Left lung (tissue), 10 donors: ENCODE data around the gene DDX52. TPM values are rescaled to one million over a fixed set of nuclear protein-coding genes. Genes with fewer than 3 reads are reported as not detected.

Experiments used
- ATAC-seq: fragments of 200-7000 bp; cut with Tn5 transposase; one replicate; pipeline ENCODE4 v1.9.1; 2020; ENCODE audit warnings: moderate library complexity
- DNase-seq, 4 donors: peaks; one replicate each; pipeline ENCODE4 v3.0.0-alpha.2; 2013 to 2020
- H3K27ac ChIP-seq, 2 donors: fragments of 200-600 bp; sonication (generic) in 1 of 2; one replicate each; pipeline versions ENCODE4 v1.5.0 to v1.8.0; 2020 to 2021
- H3K27me3 ChIP-seq, 2 donors: fragments of 200-600 bp; sonication (generic) in 1 of 2; one replicate each; pipeline versions ENCODE4 v1.5.0 to v1.8.0; 2020 to 2021
- H3K36me3 ChIP-seq, 2 donors: fragments of 200-600 bp; sonication (generic) in 1 of 2; one replicate each; pipeline versions ENCODE4 v1.5.0 to v1.8.0; 2020 to 2021
- H3K4me1 ChIP-seq, 2 donors: fragments of 200-600 bp; one replicate each; pipeline ENCODE4 v1.8.0; 2021
- H3K4me3 ChIP-seq, 2 donors: fragments of 200-600 bp; sonication (generic) in 1 of 2; one replicate each; pipeline versions ENCODE4 v1.5.0 to v1.8.0; 2020 to 2021; ENCODE audit warnings: mild to moderate bottlenecking in 1 of 2
- H3K9me3 ChIP-seq, 2 donors: fragments of 200-600 bp; sonication (generic) in 1 of 2; one replicate each; pipeline versions ENCODE4 v1.5.0 to v1.8.0; 2020 to 2021
- intact Hi-C, 2 donors: fragments of 100-400 bp; cut with DNase I; formaldehyde crosslinking; loops; one replicate each; pipeline versions ENCODE4 v1.11.2 to v1.14.2; 2022
- polyA plus RNA-seq, 6 donors: library from polyadenylated mRNA; unstranded; fragments of 120-200 nt; gene quantifications; one replicate each; pipeline ENCODE4 v1.2.1, GENCODE V29; 2013; ENCODE audit not compliant: insufficient read length in 6 of 6
- total RNA-seq, 2 donors: library from RNA; stranded (reverse); fragmentation: NEBNext Ultra II Directional; extraction: Animal tissue kit (Norgen Biotek cat#: 25700); gene quantifications; one replicate each; pipeline ENCODE4 v1.2.1, GENCODE V29; 2021
- TF ChIP-seq, protein P1 (sequence below), 2 donors: fragments of 200-600 bp; sonication (generic) in 1 of 2; IDR thresholded peaks; one replicate each; pipeline versions ENCODE4 v1.5.0 to v1.8.0; 2021; ENCODE audit warnings: antibody characterized with exemption in 2 of 2
- donor health status: DM: no; HTN: yes; CAD: no.
- donor health status: DM: no; HTN: no; CAD: no.

The DDX52 gene
- total and polyA plus RNA-seq, 8 donors: 23.7 to 41.6 (median 36.6) TPM

DNA sequence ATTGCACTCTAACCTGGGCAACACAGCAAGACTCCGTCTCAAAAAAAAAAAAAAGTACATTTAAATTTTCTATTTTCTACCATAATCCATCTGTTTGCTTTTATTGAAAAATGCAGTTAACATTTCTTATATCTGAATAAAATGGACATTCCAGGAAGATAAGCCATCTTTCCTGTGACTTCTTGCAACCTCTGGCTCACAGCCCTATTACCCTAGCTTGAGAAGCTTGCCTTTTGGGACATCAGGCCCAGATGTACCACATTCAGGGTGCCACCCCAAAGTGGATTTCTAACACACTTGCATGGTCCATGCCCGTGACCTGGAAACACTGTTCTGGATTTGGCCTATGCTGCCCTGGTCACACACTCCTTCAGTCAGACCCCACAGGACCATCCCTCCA is 30.1 kb upstream of the DDX52 start:
- DNase-seq: no peak
- Histone ChIP-seq H3K4me1 (no peaks in the 10 kb centered on the region), H3K27me3 (no peaks in the 10 kb centered on the region), H3K27ac (no peak overlapping the region), H3K9me3 (no peaks in the 10 kb centered on the region), H3K36me3 (no peaks in the 10 kb centered on the region), H3K4me3 (no peak overlapping the region)
- TF ChIP-seq, protein P1, sequence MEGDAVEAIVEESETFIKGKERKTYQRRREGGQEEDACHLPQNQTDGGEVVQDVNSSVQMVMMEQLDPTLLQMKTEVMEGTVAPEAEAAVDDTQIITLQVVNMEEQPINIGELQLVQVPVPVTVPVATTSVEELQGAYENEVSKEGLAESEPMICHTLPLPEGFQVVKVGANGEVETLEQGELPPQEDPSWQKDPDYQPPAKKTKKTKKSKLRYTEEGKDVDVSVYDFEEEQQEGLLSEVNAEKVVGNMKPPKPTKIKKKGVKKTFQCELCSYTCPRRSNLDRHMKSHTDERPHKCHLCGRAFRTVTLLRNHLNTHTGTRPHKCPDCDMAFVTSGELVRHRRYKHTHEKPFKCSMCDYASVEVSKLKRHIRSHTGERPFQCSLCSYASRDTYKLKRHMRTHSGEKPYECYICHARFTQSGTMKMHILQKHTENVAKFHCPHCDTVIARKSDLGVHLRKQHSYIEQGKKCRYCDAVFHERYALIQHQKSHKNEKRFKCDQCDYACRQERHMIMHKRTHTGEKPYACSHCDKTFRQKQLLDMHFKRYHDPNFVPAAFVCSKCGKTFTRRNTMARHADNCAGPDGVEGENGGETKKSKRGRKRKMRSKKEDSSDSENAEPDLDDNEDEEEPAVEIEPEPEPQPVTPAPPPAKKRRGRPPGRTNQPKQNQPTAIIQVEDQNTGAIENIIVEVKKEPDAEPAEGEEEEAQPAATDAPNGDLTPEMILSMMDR (IDR thresholded peaks at IDR 0.05): no peak
- intact Hi-C loops: no loop called here
- no peak for ATAC-seq

DNA sequence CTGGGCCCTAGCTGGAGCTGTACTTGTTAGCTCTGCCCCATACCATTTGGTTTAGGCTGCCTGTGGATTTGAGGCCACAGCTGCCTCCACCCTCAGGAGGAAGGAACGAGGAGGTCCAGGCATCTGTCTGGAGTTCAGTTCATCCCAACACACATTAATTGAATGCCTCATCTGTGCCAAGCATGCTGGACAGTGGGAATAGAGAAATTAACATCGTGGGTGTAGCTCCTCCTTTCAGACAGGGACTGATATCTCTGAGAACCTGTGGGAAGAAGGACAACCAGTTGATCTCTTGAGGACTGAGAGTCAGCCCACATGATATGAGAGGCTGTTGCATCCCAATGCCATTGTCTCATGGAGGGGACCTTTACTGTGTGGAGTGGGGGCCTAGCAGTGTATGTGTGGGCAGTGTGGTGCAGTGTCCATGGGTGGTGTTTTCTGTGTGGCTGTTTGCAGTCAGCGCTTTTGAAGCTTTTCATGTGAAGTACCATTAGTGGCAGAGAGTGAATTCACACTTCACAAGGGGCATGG is 29.4 kb upstream of the DDX52 start:
- H3K4me1 ChIP-seq: no peaks in the 10 kb centered on the region
- ATAC-seq: no peak
- no peaks in the 10 kb centered on the region for H3K27me3 ChIP-seq
- intact Hi-C loops: no loop called here
- no peaks in the 10 kb centered on the region for H3K36me3 ChIP-seq
- no peak overlapping the region for H3K4me3 ChIP-seq
- H3K9me3 ChIP-seq: no peaks in the 10 kb centered on the region
- TF ChIP-seq, protein P1 (IDR thresholded peaks at IDR 0.05): no peak
- no peak overlapping the region for H3K27ac ChIP-seq
- DNase-seq: no peak

DNA sequence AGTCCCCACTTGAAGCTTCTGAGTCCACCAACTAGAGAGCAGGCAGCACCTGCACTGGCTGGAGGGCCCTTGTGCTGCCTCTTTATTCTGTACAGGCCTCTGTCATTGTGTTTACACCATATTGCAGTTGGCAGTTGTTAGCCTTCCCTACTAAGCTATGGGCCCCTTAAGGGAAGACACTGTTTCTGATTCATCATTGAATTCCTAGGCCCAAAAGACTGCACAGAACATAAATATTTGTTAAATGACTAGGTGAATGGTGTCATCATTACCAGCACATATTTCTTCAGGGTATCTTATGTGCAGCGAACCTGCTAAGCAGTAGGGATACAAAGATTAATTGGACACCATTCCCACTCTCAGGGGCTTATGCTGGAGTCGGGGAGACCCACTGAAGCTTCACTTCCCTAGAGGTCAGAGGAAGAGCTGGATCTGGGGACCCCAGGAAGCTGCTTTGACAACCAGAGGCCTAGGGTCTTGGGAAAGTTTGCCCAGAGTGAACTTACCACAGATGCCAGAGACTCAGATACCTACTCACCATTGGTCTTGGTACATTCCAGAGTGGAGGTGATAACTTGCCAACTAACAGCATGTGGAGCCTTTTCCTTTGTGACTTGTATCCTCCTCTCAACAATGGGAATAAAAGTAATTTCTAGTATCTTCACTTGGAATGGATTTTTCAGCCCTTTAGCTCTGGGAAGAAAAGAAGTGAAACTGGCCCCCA is 28.7 kb upstream of the DDX52 start:
- DNase-seq: no peak
- ATAC-seq: peak; percentile 84
- no peaks in the 10 kb centered on the region for H3K27me3 ChIP-seq
- no peaks in the 10 kb centered on the region for H3K9me3 ChIP-seq
- TF ChIP-seq, protein P1 (IDR thresholded peaks at IDR 0.05): no peak
- H3K27ac ChIP-seq: no peak overlapping the region
- H3K4me3 ChIP-seq: no peak overlapping the region
- H3K4me1 ChIP-seq: no peaks in the 10 kb centered on the region
- no peaks in the 10 kb centered on the region for H3K36me3 ChIP-seq
- intact Hi-C loops: no loop called here

DNA sequence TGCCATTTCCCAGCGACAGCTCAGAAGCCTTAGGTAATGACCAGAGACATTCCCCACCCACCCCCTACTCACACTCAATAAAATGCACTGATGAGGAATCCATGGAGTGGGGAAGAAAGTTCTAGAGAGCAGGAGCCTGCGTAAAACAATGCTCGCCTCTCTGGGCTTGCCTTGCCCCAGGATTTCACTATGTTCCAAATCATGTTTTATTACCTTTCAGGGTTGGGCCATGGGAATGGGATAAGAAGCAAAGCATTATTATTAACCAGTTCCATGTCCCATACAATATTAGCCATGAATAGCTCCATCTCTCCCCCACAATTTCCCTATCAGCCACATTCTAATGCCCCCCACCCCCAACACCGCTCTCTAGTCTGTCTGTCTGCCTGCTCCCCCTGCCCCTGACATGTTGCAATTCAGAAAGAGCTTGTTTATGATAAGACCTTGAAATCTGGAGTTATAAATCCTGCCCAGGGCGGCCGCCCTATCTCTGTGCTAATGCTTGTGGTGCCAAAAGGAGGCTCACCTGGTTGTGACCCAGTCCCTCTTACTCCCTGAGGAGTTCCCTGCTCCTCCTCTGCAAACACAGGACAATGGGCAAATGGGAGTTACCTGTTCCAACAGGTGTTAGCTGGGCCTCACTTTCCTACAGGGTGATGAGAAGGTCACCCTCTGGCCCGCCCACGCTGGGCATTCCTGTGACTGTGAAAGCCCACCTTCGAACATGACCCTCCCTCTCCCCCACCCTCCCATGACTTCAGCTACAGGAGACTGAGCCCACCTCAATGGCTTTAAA is 28.0 kb upstream of the DDX52 start:
- no peak overlapping the region for H3K27ac ChIP-seq
- peak; percentile 24 for ATAC-seq
- no peaks in the 10 kb centered on the region for H3K9me3 ChIP-seq
- no peaks in the 10 kb centered on the region for H3K36me3 ChIP-seq
- DNase-seq: peak in 1 of 4 donors; percentile 55
- no peak overlapping the region for H3K4me3 ChIP-seq
- TF ChIP-seq, protein P1 (IDR thresholded peaks at IDR 0.05): no peak
- intact Hi-C loops: no loop called here
- no peaks in the 10 kb centered on the region for H3K4me1 ChIP-seq
- no peaks in the 10 kb centered on the region for H3K27me3 ChIP-seq

DNA sequence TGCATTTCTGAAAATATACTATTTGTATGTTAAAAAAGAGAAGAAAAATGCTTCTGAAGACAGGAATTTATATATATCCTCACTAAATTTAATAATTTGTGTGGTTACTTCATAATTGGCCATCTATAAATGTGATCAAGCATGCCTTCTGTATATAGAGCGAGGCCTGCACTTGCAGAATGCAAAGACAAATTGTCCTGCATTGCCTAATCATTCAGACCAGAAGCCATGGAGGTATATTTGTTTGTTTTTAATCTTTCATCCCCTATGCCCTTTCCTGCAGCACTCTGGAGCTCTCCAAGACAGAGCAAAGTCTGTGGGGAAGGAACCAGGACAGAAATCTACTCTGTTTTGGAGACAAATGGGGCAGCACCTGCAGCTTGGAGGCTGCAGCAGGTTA is 23.8 kb upstream of the DDX52 start:
- ATAC-seq: no peak
- TF ChIP-seq, protein P1 (IDR thresholded peaks at IDR 0.05): no peak

More for the DNA sequence above, 23.8 kb upstream of the DDX52 start:
- intact Hi-C loops: no loop called here
- no peak for DNase-seq
- no peaks in the 10 kb centered on the region for H3K27me3 ChIP-seq
- H3K36me3 ChIP-seq: no peaks in the 10 kb centered on the region
- no peaks in the 10 kb centered on the region for H3K9me3 ChIP-seq
- H3K4me3 ChIP-seq: no peak overlapping the region
- no peak overlapping the region for H3K27ac ChIP-seq
- H3K4me1 ChIP-seq: no peaks in the 10 kb centered on the region
